HepG2 (cell line): Measurements from ENCODE around the gene SLX9. TPM values are rescaled to one million over a fixed set of nuclear protein-coding genes. Genes with fewer than 3 reads are reported as not detected.

ENCODE experiments used
- ATAC-seq: fragments of 200-7000 bp; cut with Tn5 transposase; 3 replicates; pipeline ENCODE4 v1.9.1; 2020; ENCODE audit warnings: mild to moderate bottlenecking, moderate library complexity
- BruUV-seq: library from RNA; stranded (reverse); fragments of 400-500 nt; replicated peaks from 2 replicates; lab custom pipeline; 2021; lab: Mats Ljungman, UMichigan
- CTCF ChIA-PET: fragments of 300-600 bp; formaldehyde crosslinking; extraction: SDS; loops from one replicate; lab custom pipeline; 2021; ENCODE audit warnings: low total read pairs, inconsistent platforms, low intra/inter-chr PET ratio; lab: Yijun Ruan, JAX
- POLR2A ChIA-PET: fragments of 350-600 bp; sonication (Branson Sonifier 250); formaldehyde crosslinking; loops from one replicate; lab custom pipeline; 2020; ENCODE audit warnings: antibody characterized with exemption, inconsistent platforms; lab: Yijun Ruan, JAX
- DNase-seq: peaks from one replicate; pipeline ENCODE4 v3.0.0-alpha.2; 2015; ENCODE audit warnings: low spot score
- FAIRE-seq: peaks from 3 replicates; lab custom pipeline; 2011; peaks lifted over from hg19 to GRCh38; lab: Jason Lieb, UNC
- H2AFZ ChIP-seq: one replicate; pipeline ENCODE4 v1.6.1; 2011; ENCODE audit warnings: low read length, inconsistent platforms
- H3K27ac ChIP-seq: fragments of 300-600 bp; 3 replicates; pipeline ENCODE4 v1.8.0; 2011; ENCODE audit warnings: mixed run types, mild to moderate bottlenecking, mixed read lengths, low read length, inconsistent platforms; ENCODE audit not compliant: insufficient read depth; ENCODE audit errors: extremely low read length
- H3K27me3 ChIP-seq, 2 experiments: fragments of 200-600 bp in 1 of 2; 2 replicates in 1 of 2; 3 replicates in 1 of 2; pipeline versions ENCODE4 v1.6.0 to v1.8.0; 2011; ENCODE audit warnings: low read length in 2 of 2, mild to moderate bottlenecking in 2 of 2, moderate library complexity in 2 of 2, inconsistent platforms in 1 of 2; ENCODE audit not compliant: insufficient read depth in 2 of 2, control insufficient read depth in 1 of 2
- H3K36me3 ChIP-seq, 2 experiments: fragments of 200-600 bp in 1 of 2; replicated peaks in 1 of 2; 2 replicates in 1 of 2; 3 replicates in 1 of 2; pipeline versions ENCODE4 v1.5.1 to v1.8.0; 2011; ENCODE audit warnings: low read length in 2 of 2, inconsistent platforms in 1 of 2; ENCODE audit not compliant: insufficient read depth in 2 of 2, control insufficient read depth in 1 of 2
- H3K4me1 ChIP-seq: 2 replicates; pipeline ENCODE4 v1.5.1; 2012; ENCODE audit warnings: low read length, inconsistent platforms; ENCODE audit not compliant: insufficient read depth
- H3K4me2 ChIP-seq: 2 replicates; pipeline ENCODE4 v1.6.0; 2011; ENCODE audit warnings: low read depth, low read length, inconsistent platforms
- H3K4me3 ChIP-seq, 3 experiments: fragments of 200-600 bp in 1 of 3; sonication (generic), shearing (Covaris generic) in 1 of 3; replicated peaks in 1 of 3; 2 replicates each; pipeline ENCODE4 v1.5.1; 2011 to 2016; ENCODE audit warnings: low read length in 3 of 3, inconsistent platforms in 2 of 3, low read depth in 2 of 3, mild to moderate bottlenecking in 2 of 3, control low read depth in 1 of 3, mixed read lengths in 1 of 3; ENCODE audit not compliant: insufficient read depth in 1 of 3
- H3K79me2 ChIP-seq: one replicate; pipeline ENCODE4 v1.6.1; 2011; ENCODE audit warnings: low read length, inconsistent platforms; ENCODE audit not compliant: insufficient read depth
- H3K9ac ChIP-seq: 2 replicates; pipeline ENCODE4 v1.6.0; 2011; ENCODE audit warnings: mild to moderate bottlenecking, low read depth, low read length, inconsistent platforms; ENCODE audit not compliant: insufficient read depth
- H3K9me3 ChIP-seq: 2 replicates; pipeline ENCODE4 v1.5.1; 2012; ENCODE audit warnings: mild to moderate bottlenecking, low read length
- H4K20me1 ChIP-seq: 2 replicates; pipeline ENCODE4 v1.6.0; 2011; ENCODE audit warnings: inconsistent platforms, mild to moderate bottlenecking, low read length, moderate library complexity; ENCODE audit not compliant: insufficient read depth
- ATM ChIP-seq: fragments of 450-650 bp; IDR thresholded peaks from 2 replicates; pipeline ENCODE4 v1.7.1; 2017; ENCODE audit warnings: mild to moderate bottlenecking, borderline replicate concordance
- BHLHE40 ChIP-seq: IDR thresholded peaks from 2 replicates; pipeline ENCODE4 v1.6.1; 2011; ENCODE audit warnings: low read length, improper control_type of control experiment
- FOXP1 ChIP-seq, 2 experiments: fragments of 450-650 bp in 1 of 2; IDR thresholded peaks; 2 replicates each; pipeline ENCODE4 v1.6.1; 2017 to 2018; ENCODE audit warnings: antibody characterized with exemption in 1 of 2
- KAT2B ChIP-seq: fragments of 150-350 bp; IDR thresholded peaks from 2 replicates; pipeline ENCODE4 v1.6.1; 2014; ENCODE audit warnings: low read depth, low read length, borderline replicate concordance
- KMT2B ChIP-seq: IDR thresholded peaks from 2 replicates; pipeline ENCODE4 v1.6.1; 2016; ENCODE audit warnings: missing genetic modification reagents, missing compliant biosample characterization
- NKX3-1 ChIP-seq: sonication (generic); formaldehyde crosslinking; IDR thresholded peaks from 2 replicates; pipeline ENCODE4 v1.5.0; 2020; ENCODE audit warnings: missing genetic modification reagents
- NR2F2 ChIP-seq: IDR thresholded peaks from 2 replicates; pipeline ENCODE4 v1.6.1; 2012; ENCODE audit warnings: low read depth, inconsistent platforms, borderline replicate concordance
- SALL1 ChIP-seq: sonication (generic); formaldehyde crosslinking; IDR thresholded peaks from 2 replicates; pipeline ENCODE4 v1.8.0; 2022; ENCODE audit warnings: mild to moderate bottlenecking, missing genetic modification reagents
- SP5 ChIP-seq: IDR thresholded peaks from 2 replicates; pipeline ENCODE4 v1.6.1; 2016; ENCODE audit warnings: low read depth, borderline replicate concordance
- TP53 ChIP-seq: sonication (generic); formaldehyde crosslinking; conservative IDR thresholded peaks from 2 replicates; pipeline ENCODE4 v1.4.0; 2020; ENCODE audit warnings: missing genetic modification reagents
- ZBTB38 ChIP-seq: sonication (generic); formaldehyde crosslinking; IDR thresholded peaks from 2 replicates; pipeline ENCODE4 v1.5.1; 2020; ENCODE audit warnings: mild to moderate bottlenecking, missing genetic modification reagents
- ZFAT ChIP-seq: sonication (generic); formaldehyde crosslinking; conservative IDR thresholded peaks from 2 replicates; pipeline ENCODE4 v1.8.1; 2023; ENCODE audit warnings: missing genetic modification reagents, inconsistent platforms
- ZNF333 ChIP-seq: sonication (generic); formaldehyde crosslinking; IDR thresholded peaks from 2 replicates; pipeline ENCODE4 v1.4.0; 2020; ENCODE audit warnings: mild to moderate bottlenecking, missing genetic modification reagents, borderline replicate concordance
- ZNF563 ChIP-seq: sonication (generic); formaldehyde crosslinking; IDR thresholded peaks from 2 replicates; pipeline ENCODE4 v1.8.0; 2022; ENCODE audit warnings: mild to moderate bottlenecking, moderate library complexity, missing genetic modification reagents
- ZNF598 ChIP-seq: sonication (generic); formaldehyde crosslinking; IDR thresholded peaks from 2 replicates; pipeline ENCODE4 v1.5.1; 2020; ENCODE audit warnings: mild to moderate bottlenecking, missing genetic modification reagents, borderline replicate concordance
- ZNF746 ChIP-seq: sonication (generic); formaldehyde crosslinking; IDR thresholded peaks from 2 replicates; pipeline ENCODE4 v1.8.0; 2022; ENCODE audit warnings: mild to moderate bottlenecking, missing genetic modification reagents
- WGBS: methylation state at CpG from one replicate; pipeline ENCODE4 v1.1.6; 2017; ENCODE audit warnings: low lambda C conversion rate; 5-methylcytosine and 5-hydroxymethylcytosine counted together
- in situ Hi-C: cut with HindIII; loops from 2 replicates; pipeline ENCODE4 v1.10.0; 2017; ENCODE audit warnings: low pct_unique_long_range_greater_than_20kb; ENCODE audit not compliant: extremely low pct_ligation_motif_present
- intact Hi-C: fragments of 100-400 bp; cut with micrococcal nuclease; formaldehyde crosslinking; loops from one replicate; pipeline ENCODE4 v1.10.0; 2022; ENCODE audit not compliant: unreplicated experiment
- polyA plus RNA-seq, 8 experiments: library from polyadenylated mRNA; depleted of rRNA in 3 of 8; stranded (reverse) in 7 of 8; unstranded in 1 of 8; fragments of >200 nt; fragmentation: Illumina TruSeq in 4 of 8; extraction: Trizol in 4 of 8; gene quantifications; 2 replicates each; pipeline versions ENCODE4 v1.2.1 to v1.2.3, GENCODE V29; 2011 to 2016; ENCODE audit warnings: low read depth in 4 of 8, missing spikeins in 1 of 8, mixed read lengths in 1 of 8; ENCODE audit not compliant: insufficient read depth in 1 of 8
- total RNA-seq, 5 experiments: library from RNA; depleted of rRNA; stranded (reverse); fragments of >200 nt; fragmentation: Illumina TruSeq; extraction: Trizol; gene quantifications; 2 replicates each; pipeline ENCODE4 v1.2.3, GENCODE V29; 2016; ENCODE audit warnings: low read depth in 1 of 5
- TF ChIP-seq, protein P1 (sequence below): IDR thresholded peaks from 2 replicates; pipeline ENCODE4 v1.4.0; 2020; ENCODE audit warnings: mild to moderate bottlenecking, missing genetic modification reagents
- TF ChIP-seq, protein P2 (sequence below): sonication (generic); formaldehyde crosslinking; IDR thresholded peaks from 2 replicates; pipeline ENCODE4 v1.4.0; 2020; ENCODE audit warnings: missing genetic modification reagents, borderline replicate concordance
- TF ChIP-seq, protein P3 (sequence below): sonication (generic); formaldehyde crosslinking; IDR thresholded peaks from 2 replicates; pipeline ENCODE4 v1.5.0; 2020; ENCODE audit warnings: missing genetic modification reagents

Gene SLX9
- total and polyA plus RNA-seq, 2 of the 13 experiments (the other 11 are each of a cell fraction or from before 2014, with no cell fraction given) = 21.0 to 47.1 TPM

- no peak for TF ChIP-seq TP53 (CRISPR knock-in tag)
Measured at GRCh38 chr21:44973598-44973997, 33.8 kb downstream of the SLX9 start (continued).

- H4K20me1 ChIP-seq = no peaks in the 10 kb centered on the region
- H3K79me2 ChIP-seq = no peaks in the 10 kb centered on the region
- H2AFZ ChIP-seq = no peak overlapping the region
- in situ Hi-C loops = no loop called here
- ChIA-PET POLR2A (no interaction called here), CTCF (no interaction called here)
- no peak for ATAC-seq
- intact Hi-C loops = no loop called here
- H3K9ac ChIP-seq = no peak overlapping the region
- H3K4me3 ChIP-seq = no peak overlapping the region
- no peaks in the 10 kb centered on the region for H3K9me3 ChIP-seq
- WGBS = 96% methylated on average over 16 of the region's 17 CpGs
- H3K27ac ChIP-seq = no peak overlapping the region
- no peaks in the 10 kb centered on the region for H3K27me3 ChIP-seq
- H3K36me3 ChIP-seq = peaks cover 7 to 23% of the 10 kb centered on the region in 2 experiments; a peak in 3 of 5 replicates
- no peak for DNase-seq
- no TSS peak for BruUV-seq
- FAIRE-seq = no peak
- no peak overlapping the region for H3K4me2 ChIP-seq
- peaks cover 7% of the 10 kb centered on the region for H3K4me1 ChIP-seq
- TF ChIP-seq SALL1 (CRISPR knock-in tag) (no peak), ATM (no peak), NR2F2 (no peak), SP5 (CRISPR knock-in tag) (no peak), FOXP1 (IDR thresholded peaks at IDR 0.05) (no peak), FOXP1 (CRISPR knock-in tag; IDR thresholded peaks at IDR 0.05) (no peak), ZNF598 (CRISPR knock-in tag) (no peak), ZBTB38 (CRISPR knock-in tag) (no peak), ZNF746 (no peak), ZNF563 (CRISPR knock-in tag) (no peak), BHLHE40 (no peak), ZNF333 (CRISPR knock-in tag) (no peak), KAT2B (no peak), KMT2B (CRISPR knock-in tag) (no peak), ZFAT (CRISPR knock-in tag) (no peak), NKX3-1 (CRISPR knock-in tag) (no peak)
- TF ChIP-seq, protein P1, sequence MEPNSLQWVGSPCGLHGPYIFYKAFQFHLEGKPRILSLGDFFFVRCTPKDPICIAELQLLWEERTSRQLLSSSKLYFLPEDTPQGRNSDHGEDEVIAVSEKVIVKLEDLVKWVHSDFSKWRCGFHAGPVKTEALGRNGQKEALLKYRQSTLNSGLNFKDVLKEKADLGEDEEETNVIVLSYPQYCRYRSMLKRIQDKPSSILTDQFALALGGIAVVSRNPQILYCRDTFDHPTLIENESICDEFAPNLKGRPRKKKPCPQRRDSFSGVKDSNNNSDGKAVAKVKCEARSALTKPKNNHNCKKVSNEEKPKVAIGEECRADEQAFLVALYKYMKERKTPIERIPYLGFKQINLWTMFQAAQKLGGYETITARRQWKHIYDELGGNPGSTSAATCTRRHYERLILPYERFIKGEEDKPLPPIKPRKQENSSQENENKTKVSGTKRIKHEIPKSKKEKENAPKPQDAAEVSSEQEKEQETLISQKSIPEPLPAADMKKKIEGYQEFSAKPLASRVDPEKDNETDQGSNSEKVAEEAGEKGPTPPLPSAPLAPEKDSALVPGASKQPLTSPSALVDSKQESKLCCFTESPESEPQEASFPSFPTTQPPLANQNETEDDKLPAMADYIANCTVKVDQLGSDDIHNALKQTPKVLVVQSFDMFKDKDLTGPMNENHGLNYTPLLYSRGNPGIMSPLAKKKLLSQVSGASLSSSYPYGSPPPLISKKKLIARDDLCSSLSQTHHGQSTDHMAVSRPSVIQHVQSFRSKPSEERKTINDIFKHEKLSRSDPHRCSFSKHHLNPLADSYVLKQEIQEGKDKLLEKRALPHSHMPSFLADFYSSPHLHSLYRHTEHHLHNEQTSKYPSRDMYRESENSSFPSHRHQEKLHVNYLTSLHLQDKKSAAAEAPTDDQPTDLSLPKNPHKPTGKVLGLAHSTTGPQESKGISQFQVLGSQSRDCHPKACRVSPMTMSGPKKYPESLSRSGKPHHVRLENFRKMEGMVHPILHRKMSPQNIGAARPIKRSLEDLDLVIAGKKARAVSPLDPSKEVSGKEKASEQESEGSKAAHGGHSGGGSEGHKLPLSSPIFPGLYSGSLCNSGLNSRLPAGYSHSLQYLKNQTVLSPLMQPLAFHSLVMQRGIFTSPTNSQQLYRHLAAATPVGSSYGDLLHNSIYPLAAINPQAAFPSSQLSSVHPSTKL (CRISPR knock-in tag) = no peak
- TF ChIP-seq, protein P2, sequence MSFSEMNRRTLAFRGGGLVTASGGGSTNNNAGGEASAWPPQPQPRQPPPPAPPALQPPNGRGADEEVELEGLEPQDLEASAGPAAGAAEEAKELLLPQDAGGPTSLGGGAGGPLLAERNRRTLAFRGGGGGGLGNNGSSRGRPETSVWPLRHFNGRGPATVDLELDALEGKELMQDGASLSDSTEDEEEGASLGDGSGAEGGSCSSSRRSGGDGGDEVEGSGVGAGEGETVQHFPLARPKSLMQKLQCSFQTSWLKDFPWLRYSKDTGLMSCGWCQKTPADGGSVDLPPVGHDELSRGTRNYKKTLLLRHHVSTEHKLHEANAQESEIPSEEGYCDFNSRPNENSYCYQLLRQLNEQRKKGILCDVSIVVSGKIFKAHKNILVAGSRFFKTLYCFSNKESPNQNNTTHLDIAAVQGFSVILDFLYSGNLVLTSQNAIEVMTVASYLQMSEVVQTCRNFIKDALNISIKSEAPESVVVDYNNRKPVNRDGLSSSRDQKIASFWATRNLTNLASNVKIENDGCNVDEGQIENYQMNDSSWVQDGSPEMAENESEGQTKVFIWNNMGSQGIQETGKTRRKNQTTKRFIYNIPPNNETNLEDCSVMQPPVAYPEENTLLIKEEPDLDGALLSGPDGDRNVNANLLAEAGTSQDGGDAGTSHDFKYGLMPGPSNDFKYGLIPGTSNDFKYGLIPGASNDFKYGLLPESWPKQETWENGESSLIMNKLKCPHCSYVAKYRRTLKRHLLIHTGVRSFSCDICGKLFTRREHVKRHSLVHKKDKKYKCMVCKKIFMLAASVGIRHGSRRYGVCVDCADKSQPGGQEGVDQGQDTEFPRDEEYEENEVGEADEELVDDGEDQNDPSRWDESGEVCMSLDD (CRISPR knock-in tag) = no peak
- TF ChIP-seq, protein P3, sequence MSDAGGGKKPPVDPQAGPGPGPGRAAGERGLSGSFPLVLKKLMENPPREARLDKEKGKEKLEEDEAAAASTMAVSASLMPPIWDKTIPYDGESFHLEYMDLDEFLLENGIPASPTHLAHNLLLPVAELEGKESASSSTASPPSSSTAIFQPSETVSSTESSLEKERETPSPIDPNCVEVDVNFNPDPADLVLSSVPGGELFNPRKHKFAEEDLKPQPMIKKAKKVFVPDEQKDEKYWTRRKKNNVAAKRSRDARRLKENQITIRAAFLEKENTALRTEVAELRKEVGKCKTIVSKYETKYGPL (CRISPR knock-in tag) = no peak
Measured at GRCh38 chr21:44974676-44975075, 34.8 kb downstream of the SLX9 start.
